IPS-20b (cell line): ENCODE measurements around the gene INPP5A.

Experiments used
- H3K27ac ChIP-seq: one replicate; pipeline ENCODE4 v1.5.1; 2013; ENCODE audit warnings: low read length
- H3K27me3 ChIP-seq: 2 replicates; pipeline ENCODE4 v1.6.1; 2013; ENCODE audit warnings: mild to moderate bottlenecking, low read length, inconsistent platforms; ENCODE audit not compliant: insufficient read depth
- H3K36me3 ChIP-seq: 2 replicates; pipeline ENCODE4 v1.6.1; 2013; ENCODE audit warnings: low read depth, mild to moderate bottlenecking, inconsistent platforms, low read length, moderate library complexity; ENCODE audit not compliant: insufficient read depth
- H3K4me1 ChIP-seq: 2 replicates; pipeline ENCODE4 v1.6.1; 2013; ENCODE audit warnings: mild to moderate bottlenecking, control low read depth, inconsistent platforms, low read length, moderate library complexity; ENCODE audit not compliant: insufficient read depth
- H3K4me3 ChIP-seq: 2 replicates; pipeline ENCODE4 v1.5.1; 2013; ENCODE audit warnings: mild to moderate bottlenecking, low read length, inconsistent platforms
- H3K9ac ChIP-seq: 2 replicates; pipeline ENCODE4 v1.6.1; 2013; ENCODE audit warnings: low read depth, mild to moderate bottlenecking, inconsistent platforms, low read length, moderate library complexity
- H3K9me3 ChIP-seq: 2 replicates; pipeline ENCODE4 v1.6.1; 2013; ENCODE audit warnings: mild to moderate bottlenecking, low read depth, low read length, inconsistent platforms; ENCODE audit not compliant: insufficient read depth

INPP5A gene

GRCh38 chr10:132689721-132690360, 152.3 kb downstream of the INPP5A start:
- Histone ChIP-seq H3K9me3 (no peaks in the 10 kb centered on the region), H3K9ac (no peak overlapping the region), H3K4me3 (no peak overlapping the region), H3K27me3 (no peaks in the 10 kb centered on the region), H3K27ac (no peak overlapping the region), H3K4me1 (no peaks in the 10 kb centered on the region), H3K36me3 (no peaks in the 10 kb centered on the region)

- H3K4me1 ChIP-seq = no peaks in the 10 kb centered on the region
- H3K36me3 ChIP-seq = no peaks in the 10 kb centered on the region
- no peak overlapping the region for H3K4me3 ChIP-seq
- H3K27me3 ChIP-seq = no peaks in the 10 kb centered on the region
- no peak overlapping the region for H3K27ac ChIP-seq
- H3K9ac ChIP-seq = no peak overlapping the region
- H3K9me3 ChIP-seq = no peaks in the 10 kb centered on the region
These were observed 152.8 kb downstream of the INPP5A start for GRCh38 chr10:132690401-132690800.

- Histone ChIP-seq H3K4me3 (no peak overlapping the region), H3K9me3 (no peaks in the 10 kb centered on the region), H3K27ac (no peak overlapping the region), H3K4me1 (no peaks in the 10 kb centered on the region), H3K9ac (no peak overlapping the region), H3K27me3 (no peaks in the 10 kb centered on the region), H3K36me3 (no peaks in the 10 kb centered on the region)
These were observed 153.4 kb downstream of the INPP5A start for GRCh38 chr10:132690821-132691610.

GRCh38 chr10:132691711-132692153, 154.1 kb downstream of the INPP5A start:
- no peaks in the 10 kb centered on the region for H3K36me3 ChIP-seq
- no peak overlapping the region for H3K9ac ChIP-seq

GRCh38 chr10:132692311-132692710, 154.7 kb downstream of the INPP5A start:
- no peaks in the 10 kb centered on the region for H3K36me3 ChIP-seq

More at GRCh38 chr10:132691711-132692153, 154.1 kb downstream of the INPP5A start:
- Histone ChIP-seq H3K4me3 (no peak overlapping the region), H3K27ac (no peak overlapping the region), H3K27me3 (no peaks in the 10 kb centered on the region), H3K9me3 (no peaks in the 10 kb centered on the region), H3K4me1 (no peaks in the 10 kb centered on the region)

GRCh38 chr10:132693676-132694075, 156.1 kb downstream of the INPP5A start:
- H3K9me3 ChIP-seq = no peaks in the 10 kb centered on the region
- H3K27me3 ChIP-seq = no peaks in the 10 kb centered on the region
- no peaks in the 10 kb centered on the region for H3K4me1 ChIP-seq
- no peak overlapping the region for H3K27ac ChIP-seq
- no peaks in the 10 kb centered on the region for H3K36me3 ChIP-seq
- no peak overlapping the region for H3K4me3 ChIP-seq
- no peak overlapping the region for H3K9ac ChIP-seq

More at GRCh38 chr10:132692311-132692710, 154.7 kb downstream of the INPP5A start:
- Histone ChIP-seq H3K9me3 (no peaks in the 10 kb centered on the region), H3K4me1 (no peaks in the 10 kb centered on the region), H3K27me3 (no peaks in the 10 kb centered on the region), H3K27ac (no peak overlapping the region), H3K9ac (no peak overlapping the region), H3K4me3 (no peak overlapping the region)

GRCh38 chr10:132696204-132696603, 158.6 kb downstream of the INPP5A start:
- Histone ChIP-seq H3K27me3 (no peaks in the 10 kb centered on the region), H3K9me3 (no peaks in the 10 kb centered on the region), H3K4me3 (no peak overlapping the region), H3K9ac (no peak overlapping the region), H3K4me1 (no peaks in the 10 kb centered on the region), H3K27ac (no peak overlapping the region), H3K36me3 (no peaks in the 10 kb centered on the region)

- Histone ChIP-seq H3K4me1 (no peaks in the 10 kb centered on the region), H3K27me3 (no peaks in the 10 kb centered on the region), H3K4me3 (no peak overlapping the region), H3K27ac (no peak overlapping the region), H3K9ac (no peak overlapping the region), H3K36me3 (no peaks in the 10 kb centered on the region), H3K9me3 (no peaks in the 10 kb centered on the region)
These were observed 159.4 kb downstream of the INPP5A start for GRCh38 chr10:132696728-132697577.

- Histone ChIP-seq H3K27me3 (no peaks in the 10 kb centered on the region), H3K9ac (no peak overlapping the region), H3K36me3 (no peaks in the 10 kb centered on the region), H3K27ac (no peak overlapping the region), H3K4me3 (no peak overlapping the region), H3K4me1 (no peaks in the 10 kb centered on the region), H3K9me3 (no peaks in the 10 kb centered on the region)
These were observed 160.1 kb downstream of the INPP5A start for GRCh38 chr10:132697578-132698200.

GRCh38 chr10:132698211-132698751, 160.7 kb downstream of the INPP5A start:
- no peaks in the 10 kb centered on the region for H3K9me3 ChIP-seq
- H3K27me3 ChIP-seq = no peaks in the 10 kb centered on the region
- no peak overlapping the region; the same call in 1 of the 2 replicates for H3K9ac ChIP-seq
- no peak overlapping the region for H3K4me3 ChIP-seq
- H3K36me3 ChIP-seq = no peaks in the 10 kb centered on the region
- no peaks in the 10 kb centered on the region for H3K4me1 ChIP-seq
- H3K27ac ChIP-seq = no peak overlapping the region

- Histone ChIP-seq H3K36me3 (no peaks in the 10 kb centered on the region), H3K27me3 (no peaks in the 10 kb centered on the region), H3K27ac (no peak overlapping the region), H3K9me3 (no peaks in the 10 kb centered on the region), H3K4me1 (no peaks in the 10 kb centered on the region), H3K4me3 (no peak overlapping the region), H3K9ac (no peak overlapping the region; the same call in 1 of the 2 replicates)
These were observed 161.3 kb downstream of the INPP5A start for GRCh38 chr10:132698761-132699391.
